Measurements from ENCODE around the gene MNT. TPM values are rescaled to one million over a fixed set of nuclear protein-coding genes. Genes with fewer than 3 reads are reported as not detected.

The MNT gene
- polyA plus RNA-seq, 1 experiment = 2.2 TPM

GRCh38 chr17:2368359-2368758 is 32.5 kb downstream of the MNT start:
- POLR2A ChIA-PET = interaction anchor here (0.6 to 1.5 kb wide), 3 partner anchors 14 to 312 kb away, joined by 4 to 5 read pairs (median 4); partner anchors contain the start of gene TSR1
- no peak for DNase-seq (ENCODE audit: low read depth, low spot score)
- no peak overlapping the region for H3K4me3 ChIP-seq (ENCODE audit: low read depth, low read length)
- CTCF ChIA-PET = interaction anchor here (1.2 to 2.2 kb wide), 4 partner anchors 14 to 48 kb away, joined by 3 to 10 read pairs (median 5); no protein-coding TSS in a partner anchor
- no peaks in the 10 kb centered on the region for H3K27me3 ChIP-seq (ENCODE audit: control insufficient read depth, insufficient read depth, low read length)
- H3K9me3 ChIP-seq (ENCODE audit: control insufficient read depth, insufficient read depth, low read length) = no peaks in the 10 kb centered on the region
- no peak for TF ChIP-seq CTCF (IDR thresholded peaks at IDR 0.05; ENCODE audit: low read depth, low read length)
- no peak overlapping the region for H3K27ac ChIP-seq (ENCODE audit: low read depth, low read length)

DNA sequence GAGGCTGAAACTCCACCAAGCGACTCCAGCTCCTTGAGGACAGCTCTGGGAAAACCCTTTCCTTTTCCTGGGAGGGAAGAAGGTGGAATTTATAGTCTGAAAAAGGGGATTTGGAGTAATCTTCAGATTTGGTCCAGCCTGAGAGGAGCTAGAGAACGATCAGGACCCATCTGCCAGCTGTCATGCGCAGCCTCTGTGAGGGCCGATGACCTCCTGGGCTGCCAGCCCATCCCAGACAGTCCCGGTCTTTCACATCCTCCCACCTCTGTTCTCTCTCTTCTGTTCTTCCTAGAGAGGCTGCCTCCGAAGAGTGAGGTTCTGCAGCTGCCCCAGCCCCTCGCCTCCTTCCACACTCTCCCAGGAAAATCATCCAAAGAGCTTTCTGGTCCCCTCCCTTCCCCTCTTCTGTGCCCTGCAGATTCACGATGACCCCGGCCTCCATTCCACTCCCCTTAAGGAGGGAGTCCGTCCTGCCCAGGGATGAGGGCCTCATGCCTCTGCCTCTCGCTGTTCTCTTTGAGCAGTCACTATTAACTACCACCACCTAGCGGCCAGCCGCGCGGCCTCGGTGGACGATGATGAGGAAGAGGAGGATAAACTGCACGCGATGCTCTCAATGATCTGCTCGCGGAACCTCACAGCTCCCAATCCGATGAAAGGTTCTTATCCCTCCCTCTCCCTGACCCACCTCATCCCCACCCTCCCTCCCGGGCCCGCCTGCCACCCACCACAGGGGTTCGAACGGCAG is 33.9 kb downstream of the MNT start:
- ChIA-PET CTCF (interaction anchor here (0.5 to 2.2 kb wide), 7 partner anchors 14 to 1108 kb away, joined by 3 to 5 read pairs (median 4); no protein-coding TSS in a partner anchor), POLR2A (no interaction called here)
- Histone ChIP-seq H3K27me3 (ENCODE audit: control insufficient read depth, insufficient read depth, low read length) (no peaks in the 10 kb centered on the region), H3K4me3 (ENCODE audit: low read depth, low read length) (no peak overlapping the region), H3K9me3 (ENCODE audit: control insufficient read depth, insufficient read depth, low read length) (no peaks in the 10 kb centered on the region), H3K27ac (ENCODE audit: low read depth, low read length) (no peak overlapping the region)
- peak; percentile 39 for TF ChIP-seq CTCF (IDR thresholded peaks at IDR 0.05; ENCODE audit: low read depth, low read length)
- no peak for DNase-seq (ENCODE audit: low read depth, low spot score)

DNA sequence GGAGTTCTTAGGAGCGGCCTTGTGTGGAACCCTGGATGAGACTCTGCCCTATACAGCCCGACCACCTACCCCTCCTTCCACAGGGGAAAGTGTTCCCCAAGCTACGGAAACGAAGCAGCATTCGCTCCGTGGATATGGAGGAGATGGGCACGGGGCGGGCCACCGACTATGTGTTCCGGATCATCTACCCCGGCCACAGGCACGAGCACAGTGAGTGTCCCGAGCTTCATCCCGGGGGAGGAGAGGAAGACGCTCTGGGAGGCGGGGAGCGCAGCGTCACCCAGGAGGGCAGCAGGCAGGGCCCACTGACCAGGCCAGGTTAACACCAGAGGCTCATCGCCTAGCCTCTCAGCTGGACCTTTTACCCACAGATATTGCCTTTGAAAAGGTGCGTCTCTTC is 35.7 kb downstream of the MNT start:
- Histone ChIP-seq H3K4me3 (ENCODE audit: low read depth, low read length) (no peak overlapping the region), H3K9me3 (ENCODE audit: control insufficient read depth, insufficient read depth, low read length) (no peaks in the 10 kb centered on the region), H3K27ac (ENCODE audit: low read depth, low read length) (no peak overlapping the region), H3K27me3 (ENCODE audit: control insufficient read depth, insufficient read depth, low read length) (no peaks in the 10 kb centered on the region)
- TF ChIP-seq CTCF (IDR thresholded peaks at IDR 0.05; ENCODE audit: low read depth, low read length) = no peak
- ChIA-PET POLR2A (no interaction called here), CTCF (interaction anchor here (1.4 kb wide), 1 partner anchor 18 kb away, joined by 3 read pairs; no protein-coding TSS in a partner anchor)
- no peak for DNase-seq (ENCODE audit: low read depth, low spot score)

DNA sequence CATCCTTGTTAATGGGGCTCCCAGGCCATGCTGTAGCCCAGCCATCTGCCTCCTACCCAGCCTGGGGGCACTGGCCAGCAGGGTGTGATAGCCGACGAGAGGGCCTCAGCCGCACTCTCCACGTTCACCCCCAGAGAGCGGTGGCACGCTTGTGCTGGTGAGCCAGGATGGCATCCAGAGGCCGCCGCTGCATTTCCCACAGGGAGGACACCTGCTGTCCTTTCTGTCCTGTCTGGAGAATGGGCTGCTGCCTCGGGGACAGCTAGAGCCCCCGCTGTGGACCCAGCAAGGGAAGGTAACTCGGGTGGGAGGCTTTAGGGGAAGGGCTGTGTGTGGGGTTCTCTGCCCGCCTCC is 36.1 kb downstream of the MNT start:
- TF ChIP-seq CTCF (IDR thresholded peaks at IDR 0.05; ENCODE audit: low read depth, low read length) = no peak
- H3K27ac ChIP-seq (ENCODE audit: low read depth, low read length) = no peak overlapping the region
- POLR2A ChIA-PET = no interaction called here
- no peak for DNase-seq (ENCODE audit: low read depth, low spot score)
- H3K4me3 ChIP-seq (ENCODE audit: low read depth, low read length) = no peak overlapping the region
- H3K27me3 ChIP-seq (ENCODE audit: control insufficient read depth, insufficient read depth, low read length) = no peaks in the 10 kb centered on the region
- CTCF ChIA-PET = interaction anchor here (1.4 kb wide), 1 partner anchor 18 kb away, joined by 3 read pairs; no protein-coding TSS in a partner anchor
- H3K9me3 ChIP-seq (ENCODE audit: control insufficient read depth, insufficient read depth, low read length) = no peaks in the 10 kb centered on the region

All from AG04450 (cell line).